ENCODE data around the gene SERPINA4.

- TF ChIP-seq ZNF253 (CRISPR knock-in tag; conservative IDR thresholded peaks at IDR 0.05) (no peak), ZBTB17 (CRISPR knock-in tag; IDR thresholded peaks at IDR 0.05) (no peak), ZNF512 (tag; IDR thresholded peaks at IDR 0.05) (no peak), MAZ (CRISPR knock-in tag; conservative IDR thresholded peaks at IDR 0.05 in 1 of 2, IDR thresholded peaks at IDR 0.05 in 1 of 2) (no peak), ZNF282 (CRISPR knock-in tag; IDR thresholded peaks at IDR 0.05) (no peak)
These were observed 19.0 kb upstream of the SERPINA4 start for GRCh38 chr14:94542111-94542810.
